Activated CD4-positive, alpha-beta T cell treated with anti-CD3 and anti-CD28 coated beads, Interleukin-10, Interleukin-2, amounts not matched to agents 100 ng/mL and 50 ng/mL, durations not matched to agents 16 hours and 8 hours (primary cell): ENCODE results near the gene TTLL12.
"Not testable (repeated sequence)": the region's sequence is repeated elsewhere in the genome, so short reads cannot be mapped to it uniquely, and the experiment has no call there.

Source experiments
- DNase-seq: peaks from one replicate; pipeline ENCODE4 v3.0.0-alpha.2; 2020

The TTLL12 gene

GRCh38 chr22:43152003-43152356 is 35.0 kb downstream of the TTLL12 start:
- DNase-seq = no peak

DNA sequence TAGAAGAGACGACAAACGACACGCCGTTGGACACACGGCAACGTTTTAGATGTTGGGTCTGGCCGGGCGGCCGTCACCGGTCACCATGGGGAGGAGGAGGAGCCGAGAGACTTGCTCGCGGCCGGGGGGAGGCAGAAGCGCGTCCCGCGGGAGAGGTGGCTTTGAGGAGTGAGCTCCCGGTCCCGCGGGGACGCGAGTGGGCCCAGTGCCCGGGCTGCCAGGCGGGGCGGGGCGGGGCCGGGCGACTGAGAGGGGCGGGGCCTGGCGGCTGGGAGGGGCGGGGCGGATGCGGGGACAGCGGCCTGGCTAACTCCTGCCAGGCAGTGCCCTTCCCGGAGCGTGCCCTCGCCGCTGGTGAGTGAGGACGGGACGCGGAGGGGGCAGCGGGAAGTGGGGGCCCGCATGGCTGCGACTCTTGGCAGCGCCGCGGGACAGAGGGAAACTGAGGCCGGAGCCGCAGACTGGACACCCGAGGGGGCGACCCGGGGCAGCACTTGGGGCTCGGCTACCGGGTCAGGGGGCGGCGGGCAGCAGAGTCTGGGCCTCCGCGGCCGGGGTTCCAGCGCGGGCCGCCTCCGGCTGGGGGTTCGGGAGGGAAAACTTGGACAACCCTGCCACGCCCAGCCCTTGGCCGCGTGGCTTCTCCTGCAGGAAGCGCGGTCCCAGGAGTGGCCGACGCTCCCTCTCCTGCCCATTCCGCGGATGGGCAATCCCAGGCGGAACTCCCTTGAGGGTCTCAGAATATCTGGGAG is 35.5 kb downstream of the TTLL12 start, which contains the start of gene TSPO:
TSS of gene TSPO (plus strand) at position 309 of the 752 bp plus-strand sequence. CDS start 7,680 bp downstream, outside the sequence.
- DNase-seq = peak; percentile 67

DNA sequence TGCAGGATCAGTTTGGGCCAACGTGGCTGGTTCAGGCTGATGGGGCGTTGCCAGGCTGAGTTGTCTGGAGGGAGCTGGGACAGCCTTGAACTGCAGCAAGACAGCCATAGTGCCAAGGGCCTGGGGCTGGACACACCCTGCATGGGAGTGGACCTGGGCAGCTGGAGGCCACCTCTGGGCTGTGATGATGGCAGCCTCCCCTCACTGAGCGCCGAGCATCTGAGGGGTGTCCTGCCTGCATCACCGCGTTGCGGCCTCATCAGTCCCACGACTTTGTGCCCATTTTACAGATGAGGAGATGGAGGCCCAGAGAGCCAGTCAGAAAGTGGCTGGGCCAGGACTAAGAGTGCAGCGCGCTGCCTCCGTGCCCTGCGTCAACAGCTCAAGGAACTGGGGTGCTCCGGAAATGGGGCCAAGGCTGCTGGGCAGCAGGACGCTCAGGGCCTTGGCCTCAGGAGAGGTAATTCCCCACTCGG is 36.2 kb downstream of the TTLL12 start:
- DNase-seq = no peak

GRCh38 chr22:43148581-43148980 is 38.4 kb downstream of the TTLL12 start:
- DNase-seq = peak; percentile 23

DNA sequence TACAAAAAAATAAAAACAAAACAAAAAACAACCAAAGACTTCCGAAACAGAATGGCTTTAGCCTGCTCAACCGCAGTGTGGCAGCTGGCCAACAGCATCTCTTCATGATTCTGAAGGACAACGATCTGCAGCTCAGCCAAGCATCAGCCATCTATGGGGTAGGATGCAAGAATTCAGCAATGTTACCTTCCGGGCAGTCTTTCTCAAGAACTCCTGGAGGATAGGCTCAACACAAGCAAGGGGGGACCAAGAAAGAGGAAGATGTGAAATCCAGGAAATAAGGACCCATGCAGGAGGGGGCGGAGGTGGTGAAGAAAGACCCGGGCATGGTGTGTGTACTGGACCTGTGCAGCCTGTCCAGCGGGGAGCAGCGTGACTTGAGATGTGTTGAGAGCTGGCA is 39.1 kb downstream of the TTLL12 start:
- no peak for DNase-seq

GRCh38 chr22:43146332-43146731 is 40.6 kb downstream of the TTLL12 start:
- DNase-seq = not testable (repeated sequence)

DNA sequence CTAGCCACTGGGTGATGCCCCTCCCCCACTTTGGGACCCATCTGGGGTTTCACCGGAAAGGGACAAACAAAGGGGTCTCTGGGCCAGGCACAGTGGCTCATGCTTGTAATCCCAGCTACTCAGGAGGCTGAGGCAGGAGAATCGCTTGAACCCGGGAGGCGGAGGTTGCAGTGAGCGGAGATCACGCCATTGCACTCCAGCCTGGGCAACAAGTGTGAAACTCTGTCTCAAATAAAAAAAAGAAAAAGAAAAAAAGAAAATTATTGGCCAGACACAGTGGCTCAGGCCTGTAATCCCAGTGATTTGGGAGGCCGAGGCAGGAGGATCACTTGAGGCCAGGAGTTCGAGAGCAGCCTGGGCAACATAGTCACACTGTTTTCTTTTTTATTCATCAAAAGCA is 41.6 kb downstream of the TTLL12 start:
- not testable (repeated sequence) for DNase-seq

GRCh38 chr22:43144949-43145348 is 42.0 kb downstream of the TTLL12 start:
- DNase-seq = no peak

DNA sequence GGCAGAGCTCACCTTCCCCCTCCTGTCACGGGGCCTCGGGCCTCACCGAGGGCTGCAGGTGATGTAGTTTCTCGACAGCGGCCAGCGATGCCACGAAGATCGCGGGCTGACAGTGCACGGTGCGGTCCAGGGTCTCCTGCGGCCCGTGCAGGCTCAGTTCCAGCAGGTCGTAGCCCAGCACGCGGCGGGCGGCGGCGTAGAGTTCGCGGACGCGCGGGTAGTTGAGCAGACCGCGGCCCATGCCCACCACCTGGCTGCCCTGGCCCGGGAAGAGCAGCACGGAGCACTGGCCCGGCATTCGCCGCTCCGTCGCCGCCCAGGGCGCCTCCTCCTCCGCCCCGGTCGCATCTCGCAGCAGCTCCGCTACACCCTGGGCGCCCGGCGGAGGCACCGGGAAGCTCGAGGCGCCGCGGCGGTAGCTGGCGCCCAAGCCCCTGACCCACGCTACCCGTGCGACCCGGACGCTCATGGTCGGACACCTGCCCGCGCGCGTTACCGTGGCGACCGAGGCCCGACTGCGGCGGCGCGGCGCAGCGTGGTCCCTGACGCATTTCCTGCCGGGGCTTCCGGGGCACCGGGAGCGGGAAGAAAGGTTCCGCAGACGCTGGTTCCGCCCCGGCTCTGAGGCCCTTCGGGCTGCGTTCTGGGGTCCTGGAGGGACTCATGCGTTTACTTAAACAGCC is 43.9 kb downstream of the TTLL12 start, which contains the start of gene MCAT:
TSS of gene MCAT (minus strand) at position 519 of the 683 bp plus-strand sequence. CDS start at position 469, 50 bp downstream.
- DNase-seq = peak; percentile 89

- DNase-seq = no peak
Observed at GRCh38 chr22:43136801-43137200, 50.1 kb downstream of the TTLL12 start.

DNA sequence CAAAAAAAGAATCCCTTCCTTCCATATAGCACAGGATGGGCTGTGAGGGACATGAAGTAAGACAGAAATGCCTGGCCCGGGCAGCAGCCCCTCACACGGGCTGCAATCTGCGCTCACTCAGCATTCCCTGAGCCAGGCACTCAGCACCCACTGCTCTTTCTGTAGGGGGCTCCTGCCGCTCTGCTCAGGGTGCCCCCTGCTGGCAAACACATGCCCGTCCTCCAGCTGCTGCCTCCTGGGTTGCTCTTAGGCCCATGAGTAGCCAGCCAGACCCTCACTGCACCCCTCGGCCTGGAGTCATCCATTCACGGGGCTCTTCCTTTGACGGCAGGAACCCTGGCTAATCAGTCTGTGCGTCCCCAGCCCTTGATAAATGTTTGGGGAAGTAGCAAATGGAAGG is 50.7 kb downstream of the TTLL12 start:
- DNase-seq = peak; percentile 45

- no peak for DNase-seq
Observed at GRCh38 chr22:43135565-43135964, 51.4 kb downstream of the TTLL12 start.

GRCh38 chr22:43134553-43134952 is 52.4 kb downstream of the TTLL12 start:
- DNase-seq = no peak

DNA sequence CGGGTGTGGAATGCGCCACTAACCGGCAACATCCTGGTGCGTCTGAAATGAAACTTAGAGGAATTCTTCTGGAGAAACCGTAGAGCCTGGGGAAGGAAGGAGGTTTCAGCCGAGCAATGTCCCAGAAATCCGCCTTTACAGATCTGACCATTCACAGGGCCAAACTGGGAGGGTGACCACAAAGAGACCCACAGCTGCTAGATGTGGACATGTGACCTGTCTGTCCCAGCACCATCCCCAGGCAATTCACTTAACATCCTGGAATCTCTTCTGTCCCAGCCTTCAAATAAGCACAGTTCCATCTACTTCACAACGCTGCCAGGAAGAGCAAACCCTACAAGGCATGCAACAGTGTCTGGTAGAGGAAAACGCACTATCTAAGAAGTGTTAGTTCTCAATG is 53.5 kb downstream of the TTLL12 start:
- no peak for DNase-seq

GRCh38 chr22:43131773-43132501 is 55.0 kb downstream of the TTLL12 start:
- no peak for DNase-seq

DNA sequence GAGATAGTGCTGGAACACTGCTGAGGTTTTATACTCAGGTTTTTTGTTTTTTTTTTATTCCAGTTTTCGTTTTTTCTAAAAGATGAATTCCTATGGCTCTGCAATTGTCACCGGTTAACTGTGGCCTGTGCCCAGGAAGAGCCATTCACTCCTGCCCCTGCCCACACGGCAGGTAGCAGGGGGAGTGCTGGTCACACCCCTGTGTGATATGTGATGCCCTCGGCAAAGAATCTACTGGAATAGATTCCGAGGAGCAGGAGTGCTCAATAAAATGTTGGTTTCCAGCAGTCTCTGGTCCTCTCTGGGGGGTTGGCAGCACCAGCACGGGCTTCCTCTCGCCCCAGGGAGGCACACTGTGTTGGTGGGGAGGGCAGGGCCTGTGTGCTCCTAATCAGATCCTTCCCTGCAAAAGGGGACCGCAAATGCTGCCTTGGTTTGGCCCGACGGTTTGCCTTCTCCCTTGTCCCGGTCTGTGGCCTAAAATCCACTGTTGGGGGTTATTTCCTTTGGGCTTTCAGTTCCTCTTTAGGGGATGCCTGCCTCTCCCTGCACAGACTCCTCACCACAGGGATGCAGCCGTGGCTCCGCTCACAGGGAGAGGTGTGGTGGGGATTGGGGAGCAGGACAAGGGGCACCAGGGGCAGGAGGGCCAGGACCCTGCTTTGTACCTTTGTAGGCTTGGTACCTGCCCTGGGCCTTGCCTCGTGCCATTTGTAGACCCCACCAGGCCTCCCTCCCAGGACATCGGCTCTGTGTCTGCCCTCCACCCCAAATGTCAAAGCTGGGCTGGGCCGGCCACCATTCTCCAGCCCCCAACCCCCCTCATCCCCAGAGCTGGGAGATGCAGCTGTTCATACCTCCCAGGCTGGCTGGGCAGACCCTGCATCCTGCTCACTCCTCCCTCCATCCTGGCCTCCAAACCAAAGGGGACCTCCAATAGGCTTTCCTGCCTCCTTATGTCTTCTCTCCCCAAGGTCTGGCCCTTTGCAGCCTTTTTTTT is 57.2 kb downstream of the TTLL12 start:
- DNase-seq = no peak

DNA sequence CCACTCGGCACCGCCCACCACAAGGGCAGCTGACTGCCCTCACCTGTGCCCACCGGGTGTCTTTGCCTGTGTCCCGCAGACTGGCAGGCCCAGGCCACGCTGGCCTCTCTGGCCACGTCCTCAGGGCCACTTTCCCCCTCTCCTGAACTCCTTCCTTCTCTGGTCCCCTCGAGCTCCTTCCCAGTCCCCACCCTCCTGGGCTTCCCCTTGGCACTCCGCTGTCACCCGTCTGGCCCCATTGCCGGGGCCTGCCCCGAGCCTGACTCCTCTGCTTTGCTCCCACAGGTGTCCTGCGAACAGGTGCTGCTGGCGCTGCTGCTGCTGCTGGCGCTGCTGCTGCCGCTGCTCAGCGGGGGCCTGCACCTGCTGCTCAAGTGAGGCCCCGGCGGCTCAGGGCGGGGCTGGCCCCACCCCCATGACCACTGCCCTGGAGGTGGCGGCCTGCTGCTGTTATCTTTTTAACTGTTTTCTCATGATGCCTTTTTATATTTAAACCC is 58.0 kb downstream of the TTLL12 start:
- DNase-seq = no peak

DNA sequence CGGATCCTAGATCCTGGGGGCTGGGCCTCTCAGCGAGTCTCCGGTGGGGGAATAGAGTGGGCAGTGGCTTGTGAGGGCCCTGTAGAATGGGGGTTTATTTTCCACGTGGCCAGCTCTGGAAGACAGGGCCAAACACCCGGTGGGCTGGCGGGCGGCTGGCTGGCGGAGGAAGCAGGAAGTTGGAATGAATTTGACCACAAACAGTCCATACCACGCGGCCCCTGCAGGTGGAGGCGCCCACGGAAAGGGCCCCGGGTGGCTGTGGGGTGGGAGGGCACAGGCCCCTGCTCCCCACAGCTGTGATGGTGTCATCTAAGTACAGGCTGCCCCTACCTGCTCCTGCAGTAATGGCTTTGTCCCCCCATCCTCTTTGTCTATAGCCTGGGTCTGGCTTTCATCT is 58.8 kb downstream of the TTLL12 start:
- no peak for DNase-seq

GRCh38 chr22:43127166-43127908 is 59.6 kb downstream of the TTLL12 start:
- no peak for DNase-seq

- no peak for DNase-seq
Observed at GRCh38 chr22:43126501-43127165, 60.3 kb downstream of the TTLL12 start.
